HepG2 (cell line): ENCODE results near the gene PALMD. TPM values are rescaled to one million over a fixed set of nuclear protein-coding genes. Genes with fewer than 3 reads are reported as not detected.
A peak's percentile ranks its signal among the peaks of the same experiment; 100 is the strongest.

ENCODE experiments used
- AGO1 ChIP-seq: fragments of 200-400 bp; formaldehyde crosslinking; IDR thresholded peaks from 2 replicates; pipeline ENCODE4 v1.6.1; 2017; ENCODE audit warnings: mild to moderate bottlenecking, low read depth, low read length, moderate library complexity; ENCODE audit not compliant: poor library complexity, severe bottlenecking
- ARHGAP35 ChIP-seq: sonication (generic); formaldehyde crosslinking; IDR thresholded peaks from 2 replicates; pipeline ENCODE4 v1.9.0; 2022; ENCODE audit warnings: mild to moderate bottlenecking, inconsistent platforms, moderate library complexity, missing genetic modification reagents, borderline replicate concordance
- ATF3 ChIP-seq: sonication (generic); formaldehyde crosslinking; IDR thresholded peaks from 2 replicates; pipeline ENCODE4 v1.4.0; 2020; ENCODE audit warnings: missing genetic modification reagents
- FOSL2 ChIP-seq: sonication (generic); formaldehyde crosslinking; IDR thresholded peaks from 2 replicates; pipeline ENCODE4 v1.4.0; 2020; ENCODE audit warnings: missing genetic modification reagents
- FOXA1 ChIP-seq, 2 experiments: fragments of 450-650 bp in 1 of 2; sonication (generic) in 1 of 2; formaldehyde crosslinking in 1 of 2; IDR thresholded peaks; 2 replicates each; pipeline versions ENCODE4 v1.4.0 to v1.6.1; 2016 to 2020; ENCODE audit warnings: missing genetic modification reagents in 1 of 2
- HMG20B ChIP-seq: conservative IDR thresholded peaks from 2 replicates; pipeline ENCODE4 v1.6.1; 2016; ENCODE audit warnings: missing genetic modification reagents, missing compliant biosample characterization
- JUNB ChIP-seq: sonication (generic); formaldehyde crosslinking; IDR thresholded peaks from 2 replicates; pipeline ENCODE4 v1.8.0; 2022; ENCODE audit warnings: missing genetic modification reagents, mild to moderate bottlenecking, borderline replicate concordance
- JUND ChIP-seq: sonication (generic); formaldehyde crosslinking; IDR thresholded peaks from 2 replicates; pipeline ENCODE4 v1.8.0; 2022; ENCODE audit warnings: mild to moderate bottlenecking, missing genetic modification reagents
- POGZ ChIP-seq: sonication (generic); formaldehyde crosslinking; IDR thresholded peaks from 2 replicates; pipeline ENCODE4 v1.4.0; 2020; ENCODE audit warnings: mild to moderate bottlenecking, missing genetic modification reagents
- RARA ChIP-seq: IDR thresholded peaks from 2 replicates; pipeline ENCODE4 v1.6.1; 2016; ENCODE audit warnings: missing genetic modification reagents, missing compliant biosample characterization
- RXRA ChIP-seq: sonication (generic); formaldehyde crosslinking; IDR thresholded peaks from 2 replicates; pipeline ENCODE4 v1.5.1; 2020; ENCODE audit warnings: missing genetic modification reagents
- SNAPC2 ChIP-seq: sonication (generic); formaldehyde crosslinking; IDR thresholded peaks from 2 replicates; pipeline ENCODE4 v1.8.1; 2022; ENCODE audit warnings: mild to moderate bottlenecking, missing genetic modification reagents
- SOX13 ChIP-seq, 3 experiments: fragments of 450-650 bp in 1 of 3; sonication (generic) in 1 of 3; formaldehyde crosslinking in 1 of 3; IDR thresholded peaks in 2 of 3; conservative IDR thresholded peaks in 1 of 3; 2 replicates each; pipeline versions ENCODE4 v1.5.0 to v1.6.1; 2016 to 2020; ENCODE audit warnings: antibody characterized with exemption in 1 of 3, mild to moderate bottlenecking in 1 of 3, missing compliant biosample characterization in 1 of 3, missing genetic modification reagents in 1 of 3, moderate library complexity in 1 of 3
- TEAD3 ChIP-seq: optimal IDR thresholded peaks from 2 replicates; pipeline ENCODE3; 2016; ENCODE audit warnings: borderline replicate concordance
- ZNF225 ChIP-seq: sonication (generic); formaldehyde crosslinking; IDR thresholded peaks from 2 replicates; pipeline ENCODE4 v1.4.0; 2020; ENCODE audit warnings: mild to moderate bottlenecking, missing genetic modification reagents
- ZNF644 ChIP-seq: IDR thresholded peaks from 2 replicates; pipeline ENCODE4 v1.6.1; 2016; ENCODE audit warnings: low read depth
- ZNF652 ChIP-seq: IDR thresholded peaks from 2 replicates; pipeline ENCODE4 v1.6.1; 2016; ENCODE audit warnings: low read depth, borderline replicate concordance
- ZNF770 ChIP-seq: sonication (generic); formaldehyde crosslinking; IDR thresholded peaks from 2 replicates; pipeline ENCODE4 v1.5.0; 2020; ENCODE audit warnings: mild to moderate bottlenecking, missing genetic modification reagents
- ZNF788 ChIP-seq: sonication (generic); formaldehyde crosslinking; IDR thresholded peaks from 2 replicates; pipeline ENCODE4 v1.5.0; 2020; ENCODE audit warnings: mild to moderate bottlenecking, missing genetic modification reagents, borderline replicate concordance
- polyA plus RNA-seq, 8 experiments: library from polyadenylated mRNA; depleted of rRNA in 3 of 8; stranded (reverse) in 7 of 8; unstranded in 1 of 8; fragments of >200 nt; fragmentation: Illumina TruSeq in 4 of 8; extraction: Trizol in 4 of 8; gene quantifications; 2 replicates each; pipeline versions ENCODE4 v1.2.1 to v1.2.3, GENCODE V29; 2011 to 2016; ENCODE audit warnings: low read depth in 4 of 8, missing spikeins in 1 of 8, mixed read lengths in 1 of 8; ENCODE audit not compliant: insufficient read depth in 1 of 8
- total RNA-seq, 5 experiments: library from RNA; depleted of rRNA; stranded (reverse); fragments of >200 nt; fragmentation: Illumina TruSeq; extraction: Trizol; gene quantifications; 2 replicates each; pipeline ENCODE4 v1.2.3, GENCODE V29; 2016; ENCODE audit warnings: low read depth in 1 of 5
- TF ChIP-seq, protein P1 (sequence below): sonication (generic); formaldehyde crosslinking; IDR thresholded peaks from 2 replicates; pipeline ENCODE4 v1.4.0; 2020; ENCODE audit warnings: missing genetic modification reagents
- TF ChIP-seq, protein P2 (sequence below): IDR thresholded peaks from 2 replicates; pipeline ENCODE4 v1.6.1; 2016

Gene PALMD
- total and polyA plus RNA-seq, 2 of the 13 experiments (the other 11 are each of a cell fraction or from before 2014, with no cell fraction given), result 5.5 to 31.1 TPM

GRCh38 chr1:99599678-99600175 is 46.2 kb upstream of the PALMD start (continued):
- peak; percentile 88 for TF ChIP-seq ZNF770 (CRISPR knock-in tag)
- TF ChIP-seq RARA (CRISPR knock-in tag), result peak; percentile 84
- TF ChIP-seq, protein P1, sequence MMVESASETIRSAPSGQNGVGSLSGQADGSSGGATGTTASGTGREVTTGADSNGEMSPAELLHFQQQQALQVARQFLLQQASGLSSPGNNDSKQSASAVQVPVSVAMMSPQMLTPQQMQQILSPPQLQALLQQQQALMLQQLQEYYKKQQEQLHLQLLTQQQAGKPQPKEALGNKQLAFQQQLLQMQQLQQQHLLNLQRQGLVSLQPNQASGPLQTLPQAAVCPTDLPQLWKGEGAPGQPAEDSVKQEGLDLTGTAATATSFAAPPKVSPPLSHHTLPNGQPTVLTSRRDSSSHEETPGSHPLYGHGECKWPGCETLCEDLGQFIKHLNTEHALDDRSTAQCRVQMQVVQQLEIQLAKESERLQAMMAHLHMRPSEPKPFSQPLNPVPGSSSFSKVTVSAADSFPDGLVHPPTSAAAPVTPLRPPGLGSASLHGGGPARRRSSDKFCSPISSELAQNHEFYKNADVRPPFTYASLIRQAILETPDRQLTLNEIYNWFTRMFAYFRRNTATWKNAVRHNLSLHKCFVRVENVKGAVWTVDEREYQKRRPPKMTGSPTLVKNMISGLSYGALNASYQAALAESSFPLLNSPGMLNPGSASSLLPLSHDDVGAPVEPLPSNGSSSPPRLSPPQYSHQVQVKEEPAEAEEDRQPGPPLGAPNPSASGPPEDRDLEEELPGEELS (CRISPR knock-in tag), result peak; percentile 51; the same call in 1 of the 2 replicates
- TF ChIP-seq AGO1, result no peak
- no peak for TF ChIP-seq FOXA1 (IDR thresholded peaks at IDR 0.05)
- peak; percentile 79 for TF ChIP-seq FOXA1 (CRISPR knock-in tag; IDR thresholded peaks at IDR 0.05)
- no peak for TF ChIP-seq ZNF788 (CRISPR knock-in tag)
- no peak for TF ChIP-seq ARHGAP35 (CRISPR knock-in tag)
- peak; percentile 82; the same call in 1 of the 2 replicates for TF ChIP-seq JUNB (CRISPR knock-in tag)
- TF ChIP-seq ZNF644, result 0 out of 2 replicates have a peak, but pooled peaks have one; percentile 44
- TF ChIP-seq FOSL2, result peak; percentile 96
- TF ChIP-seq POGZ (CRISPR knock-in tag), result peak; percentile 27; the same call in 1 of the 2 replicates
- no peak for TF ChIP-seq ZNF652 (CRISPR knock-in tag)
- TF ChIP-seq, protein P2, sequence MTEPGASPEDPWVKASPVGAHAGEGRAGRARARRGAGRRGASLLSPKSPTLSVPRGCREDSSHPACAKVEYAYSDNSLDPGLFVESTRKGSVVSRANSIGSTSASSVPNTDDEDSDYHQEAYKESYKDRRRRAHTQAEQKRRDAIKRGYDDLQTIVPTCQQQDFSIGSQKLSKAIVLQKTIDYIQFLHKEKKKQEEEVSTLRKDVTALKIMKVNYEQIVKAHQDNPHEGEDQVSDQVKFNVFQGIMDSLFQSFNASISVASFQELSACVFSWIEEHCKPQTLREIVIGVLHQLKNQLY (CRISPR knock-in tag), result peak; percentile 30; the same call in 1 of the 2 replicates
- 0 out of 2 replicates have a peak, but pooled peaks have one; percentile 16 for TF ChIP-seq SOX13 (IDR thresholded peaks at IDR 0.05)
- TF ChIP-seq SOX13 (CRISPR knock-in tag; conservative IDR thresholded peaks at IDR 0.05 in 1 of 2, IDR thresholded peaks at IDR 0.05 in 1 of 2), result peak in 1 of 2 experiments; percentile 64; a peak in 1 of 4 replicates
- TF ChIP-seq SNAPC2 (CRISPR knock-in tag), result no peak
- peak; percentile 78 for TF ChIP-seq JUND (CRISPR knock-in tag)
- peak; percentile 93 for TF ChIP-seq ATF3
- no peak for TF ChIP-seq HMG20B
- peak; percentile 95 for TF ChIP-seq RXRA (CRISPR knock-in tag)
- peak; percentile 90 for TF ChIP-seq TEAD3 (CRISPR knock-in tag)
- no peak for TF ChIP-seq ZNF225 (CRISPR knock-in tag)
